ENCODE data around the gene NLN.

The NLN gene

DNA sequence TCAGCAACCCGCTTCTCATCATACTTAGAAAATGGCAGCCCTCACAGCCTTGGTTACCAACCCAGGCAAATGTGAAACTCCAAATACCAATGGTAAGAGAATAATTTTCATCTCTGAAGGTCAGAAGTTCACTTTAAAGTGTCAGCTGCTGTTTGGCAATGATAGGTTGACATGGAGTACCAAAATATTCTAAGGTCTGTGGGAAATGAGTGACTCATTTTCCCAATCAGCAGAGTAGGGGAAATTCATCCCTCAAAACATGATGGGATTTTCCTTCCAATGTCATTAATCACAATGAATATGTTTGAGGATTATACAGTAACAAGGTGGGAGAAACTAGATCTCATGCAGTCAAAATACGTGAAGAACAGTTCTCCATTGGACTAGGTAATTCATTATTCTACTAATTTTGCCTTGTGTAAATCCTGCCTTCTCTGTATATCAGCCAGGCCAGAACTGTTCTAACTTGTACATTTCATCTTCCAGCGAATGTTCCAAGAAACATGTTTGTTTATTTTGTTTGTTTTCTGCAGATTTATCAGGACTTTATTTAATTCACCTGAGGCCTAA lies 151.3 kb downstream of the NLN start:
- DNase-seq (ENCODE audit: low spot score) = no peak

GRCh38 chr5:65874241-65874640 lies 152.2 kb downstream of the NLN start:
- DNase-seq (ENCODE audit: low spot score) = no peak

DNA sequence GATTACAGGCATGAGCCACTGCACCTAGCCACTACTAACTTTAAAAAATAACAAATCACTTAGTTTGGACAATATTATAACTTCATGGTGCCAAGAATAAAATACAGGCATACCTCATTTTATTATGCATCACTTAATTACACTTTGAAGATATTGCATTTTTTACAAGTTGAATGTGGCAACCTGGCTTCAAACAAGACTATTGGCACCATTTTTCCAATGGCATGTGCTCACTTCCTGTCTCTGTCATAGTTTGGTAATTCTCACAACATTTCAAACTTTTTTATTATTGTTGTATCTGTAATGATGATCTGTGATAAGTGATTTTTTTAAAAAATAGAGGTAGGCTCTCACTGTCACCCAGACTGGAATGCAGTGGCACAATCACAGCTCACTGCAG lies 154.5 kb downstream of the NLN start:
- DNase-seq (ENCODE audit: low spot score) = no peak

DNA sequence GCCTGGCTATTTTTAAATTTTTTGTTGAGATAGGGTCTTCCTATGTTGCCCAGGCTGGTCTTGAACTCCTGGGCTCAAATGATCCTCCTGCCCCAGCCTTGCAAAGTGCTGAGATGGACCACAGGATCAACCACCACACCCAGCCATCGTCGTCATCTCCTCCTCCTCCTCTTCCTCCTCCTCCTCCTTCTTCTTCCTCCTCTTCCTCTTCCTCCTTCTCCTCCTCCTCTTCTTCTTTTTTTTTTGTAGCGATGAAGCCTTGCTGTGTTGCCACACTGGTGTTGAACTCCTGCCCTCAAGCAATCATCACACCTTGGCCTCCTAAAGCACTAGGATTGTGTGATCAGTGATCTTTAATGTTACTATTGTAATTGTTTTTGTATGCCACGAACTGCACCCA lies 155.0 kb downstream of the NLN start:
- DNase-seq (ENCODE audit: low spot score) = no peak

Measured in RKO (cell line).